Breast epithelium (tissue), 4 donors: ENCODE measurements around the gene EIF2B5. TPM values are rescaled to one million over a fixed set of nuclear protein-coding genes. Genes with fewer than 3 reads are reported as not detected.

ENCODE experiments used
- DNase-seq, 2 donors: peaks; one replicate each; pipeline ENCODE4 v3.0.0-alpha.2; 2019; ENCODE audit warnings: low spot score in 2 of 2
- H3K27ac ChIP-seq, 2 donors: fragments of 200-600 bp; sonication (generic) in 1 of 2; one replicate each; pipeline ENCODE4 v1.5.1; 2016 to 2019; ENCODE audit warnings: mild to moderate bottlenecking in 1 of 2
- H3K27me3 ChIP-seq, 2 donors: fragments of 200-600 bp; sonication (generic) in 1 of 2; one replicate each; pipeline versions ENCODE4 v1.5.1 to v1.6.0; 2017 to 2019; ENCODE audit warnings: control low read depth in 1 of 2, mild to moderate bottlenecking in 1 of 2
- H3K36me3 ChIP-seq: fragments of 200-600 bp; one replicate; pipeline ENCODE4 v1.5.1; 2019
- H3K4me1 ChIP-seq, 2 donors: fragments of 200-600 bp; sonication (generic); one replicate each; pipeline ENCODE4 v1.5.1; 2016 to 2019; ENCODE audit warnings: control low read depth in 1 of 2
- H3K4me3 ChIP-seq, 3 donors: fragments of 200-600 bp; sonication (generic); 1 replicate in 2 of 3; 2 replicates in 1 of 3; pipeline ENCODE4 v1.5.1; 2016 to 2019; ENCODE audit warnings: mild to moderate bottlenecking in 3 of 3, moderate library complexity in 2 of 3
- H3K9me3 ChIP-seq, 2 donors: fragments of 200-600 bp; sonication (generic) in 1 of 2; one replicate each; pipeline ENCODE4 v1.5.1; 2016 to 2019; ENCODE audit warnings: control low read depth in 1 of 2
- POLR2A ChIP-seq: fragments of 450-650 bp; IDR thresholded peaks from one replicate; pipeline ENCODE4 v1.6.1; 2016; ENCODE audit warnings: antibody characterized with exemption, mild to moderate bottlenecking, moderate library complexity
- POLR2AphosphoS5 ChIP-seq, 3 donors: sonication (generic); formaldehyde crosslinking; IDR thresholded peaks; one replicate each; pipeline ENCODE4 v1.6.1; 2017; ENCODE audit warnings: antibody characterized with exemption in 3 of 3
- intact Hi-C: fragments of 100-400 bp; cut with DNase I; formaldehyde crosslinking; loops from one replicate; pipeline ENCODE4 v1.15.1; 2023; ENCODE audit warnings: low total_unique reads
- total RNA-seq, 3 donors: library from RNA; depleted of rRNA; stranded (reverse); fragments of >200 nt; gene quantifications; one replicate each; pipeline ENCODE4 v1.1.0, GENCODE V29; 2016
- TF ChIP-seq, protein P1 (sequence below), 3 donors: fragments of 450-650 bp; IDR thresholded peaks; one replicate each; pipeline ENCODE4 v1.5.1; 2016 to 2017; ENCODE audit warnings: antibody characterized with exemption in 3 of 3, mild to moderate bottlenecking in 3 of 3, moderate library complexity in 3 of 3

The EIF2B5 gene
- total RNA-seq, 3 donors from 2014 or later: 37.3 to 62.3 (median 50.1) TPM

GRCh38 chr3:184184546-184185230 lies 49.5 kb downstream of the EIF2B5 start:
- H3K4me1 ChIP-seq: peaks cover 0 to 18% of the 10 kb centered on the region in 2 donors
- DNase-seq: no peak
- H3K27me3 ChIP-seq: no peaks in the 10 kb centered on the region
- peaks cover 19% of the 10 kb centered on the region for H3K36me3 ChIP-seq
- TF ChIP-seq, protein P1, sequence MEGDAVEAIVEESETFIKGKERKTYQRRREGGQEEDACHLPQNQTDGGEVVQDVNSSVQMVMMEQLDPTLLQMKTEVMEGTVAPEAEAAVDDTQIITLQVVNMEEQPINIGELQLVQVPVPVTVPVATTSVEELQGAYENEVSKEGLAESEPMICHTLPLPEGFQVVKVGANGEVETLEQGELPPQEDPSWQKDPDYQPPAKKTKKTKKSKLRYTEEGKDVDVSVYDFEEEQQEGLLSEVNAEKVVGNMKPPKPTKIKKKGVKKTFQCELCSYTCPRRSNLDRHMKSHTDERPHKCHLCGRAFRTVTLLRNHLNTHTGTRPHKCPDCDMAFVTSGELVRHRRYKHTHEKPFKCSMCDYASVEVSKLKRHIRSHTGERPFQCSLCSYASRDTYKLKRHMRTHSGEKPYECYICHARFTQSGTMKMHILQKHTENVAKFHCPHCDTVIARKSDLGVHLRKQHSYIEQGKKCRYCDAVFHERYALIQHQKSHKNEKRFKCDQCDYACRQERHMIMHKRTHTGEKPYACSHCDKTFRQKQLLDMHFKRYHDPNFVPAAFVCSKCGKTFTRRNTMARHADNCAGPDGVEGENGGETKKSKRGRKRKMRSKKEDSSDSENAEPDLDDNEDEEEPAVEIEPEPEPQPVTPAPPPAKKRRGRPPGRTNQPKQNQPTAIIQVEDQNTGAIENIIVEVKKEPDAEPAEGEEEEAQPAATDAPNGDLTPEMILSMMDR (IDR thresholded peaks at IDR 0.05): no peak
- no peak for TF ChIP-seq POLR2A
- no peak for TF ChIP-seq POLR2AphosphoS5 (IDR thresholded peaks at IDR 0.05)
- intact Hi-C loops: loop anchor here (10.0 kb wide), 1 partner anchor 60 kb away; the partner anchor contains the start of genes ALG3 and EEF1AKMT4
- peak overlapping the region in 1 of 2 donors; percentile 91 for H3K27ac ChIP-seq
- H3K4me3 ChIP-seq: no peak overlapping the region
- H3K9me3 ChIP-seq: no peaks in the 10 kb centered on the region

GRCh38 chr3:184185461-184186183 lies 50.5 kb downstream of the EIF2B5 start:
- peak; percentile 99 for DNase-seq
- H3K36me3 ChIP-seq: peaks cover 13% of the 10 kb centered on the region
- peak overlapping the region; percentile 93 to 96 (median 94) for H3K4me3 ChIP-seq
- peak in 1 of 3 donors; percentile 31 for TF ChIP-seq POLR2AphosphoS5 (IDR thresholded peaks at IDR 0.05)
- TF ChIP-seq, protein P1 (IDR thresholded peaks at IDR 0.05): no peak
- no peaks in the 10 kb centered on the region for H3K9me3 ChIP-seq
- intact Hi-C loops: loop anchor here (10.0 kb wide), 1 partner anchor 59 kb away; the partner anchor contains the start of genes ALG3 and EEF1AKMT4
- peaks cover 0 to 18% of the 10 kb centered on the region in 2 donors for H3K4me1 ChIP-seq
- peak overlapping the region; percentile 88 to 91 for H3K27ac ChIP-seq
- H3K27me3 ChIP-seq: no peaks in the 10 kb centered on the region

GRCh38 chr3:184186184-184186901 lies 51.2 kb downstream of the EIF2B5 start, which contains the start of gene ABCF3:
Gene ABCF3, plus strand, starts transcription at chr3:184186199. Its CDS starts 9 bp downstream, at chr3:184186208.
- Histone ChIP-seq H3K27me3 (no peaks in the 10 kb centered on the region), H3K4me1 (peaks cover 0 to 18% of the 10 kb centered on the region in 2 donors), H3K9me3 (no peaks in the 10 kb centered on the region), H3K4me3 (peak within 1 kb of the TSS; percentile 93 to 96 (median 94)), H3K27ac (peak within 1 kb of the TSS; percentile 88 to 91), H3K36me3 (peaks cover 8% of the 10 kb centered on the region)
- TF ChIP-seq POLR2A: peak; percentile 71
- TF ChIP-seq, protein P1 (IDR thresholded peaks at IDR 0.05): no peak
- TF ChIP-seq POLR2AphosphoS5 (IDR thresholded peaks at IDR 0.05): peak; percentile 52 to 82 (median 73)
- DNase-seq: no peak
- intact Hi-C loops: loop anchor here (10.0 kb wide), 1 partner anchor 58 kb away; the partner anchor contains the start of genes ALG3 and EEF1AKMT4

GRCh38 chr3:184186902-184187207 lies 51.7 kb downstream of the EIF2B5 start:
- Histone ChIP-seq H3K4me1 (peaks cover 0 to 18% of the 10 kb centered on the region in 2 donors), H3K27me3 (no peaks in the 10 kb centered on the region), H3K9me3 (no peaks in the 10 kb centered on the region), H3K36me3 (peaks cover 7% of the 10 kb centered on the region), H3K27ac (peak overlapping the region; percentile 88 to 91), H3K4me3 (peak overlapping the region; percentile 93 to 96 (median 94))
- intact Hi-C loops: loop anchor here (10.0 kb wide), 1 partner anchor 58 kb away; the partner anchor contains the start of genes ALG3 and EEF1AKMT4
- TF ChIP-seq, protein P1 (IDR thresholded peaks at IDR 0.05): no peak
- TF ChIP-seq POLR2AphosphoS5 (IDR thresholded peaks at IDR 0.05): no peak
- TF ChIP-seq POLR2A: no peak
- DNase-seq: no peak
